ENCODE results near the gene STK39.

Gene STK39

GRCh38 chr2:168183308-168183997 lies 63.9 kb downstream of the STK39 start:
- no peak overlapping the region for H3K4me3 Mint-ChIP-seq
- peak overlapping the region in 1 of 3 experiments; percentile 85 for H3K27ac Mint-ChIP-seq

GRCh38 chr2:168182550-168183249 lies 64.7 kb downstream of the STK39 start:
- H3K4me1 Mint-ChIP-seq = peaks cover 55% of the 10 kb centered on the region
- H3K4me3 Mint-ChIP-seq = no peak overlapping the region
- no peak for TF ChIP-seq CTCF (IDR thresholded peaks at IDR 0.05; ENCODE audit: unreplicated experiment in 3 of 3)
- H3K36me3 Mint-ChIP-seq (ENCODE audit: low read depth) = peaks cover 12% of the 10 kb centered on the region
- H3K27me3 Mint-ChIP-seq (ENCODE audit: low read depth) = no peaks in the 10 kb centered on the region
- H3K9me3 Mint-ChIP-seq = no peaks in the 10 kb centered on the region
- H3K27ac Mint-ChIP-seq = peak overlapping the region in 1 of 3 experiments; percentile 85

More at GRCh38 chr2:168183308-168183997, 63.9 kb downstream of the STK39 start:
- Mint-ChIP-seq H3K4me1 (peaks cover 63% of the 10 kb centered on the region), H3K36me3 (ENCODE audit: low read depth) (peaks cover 12% of the 10 kb centered on the region), H3K27me3 (ENCODE audit: low read depth) (no peaks in the 10 kb centered on the region), H3K9me3 (no peaks in the 10 kb centered on the region)
- no peak for TF ChIP-seq CTCF (IDR thresholded peaks at IDR 0.05; ENCODE audit: unreplicated experiment in 3 of 3)

GRCh38 chr2:168181825-168182224 lies 65.6 kb downstream of the STK39 start:
- no peak for TF ChIP-seq CTCF (IDR thresholded peaks at IDR 0.05; ENCODE audit: unreplicated experiment in 3 of 3)
- Mint-ChIP-seq H3K36me3 (ENCODE audit: low read depth) (peaks cover 12% of the 10 kb centered on the region), H3K4me3 (no peak overlapping the region), H3K4me1 (peaks cover 51% of the 10 kb centered on the region), H3K9me3 (no peaks in the 10 kb centered on the region), H3K27ac (peak overlapping the region in 1 of 3 experiments; percentile 7), H3K27me3 (ENCODE audit: low read depth) (no peaks in the 10 kb centered on the region)

- Mint-ChIP-seq H3K36me3 (ENCODE audit: low read depth) (peaks cover 12% of the 10 kb centered on the region), H3K4me3 (no peak overlapping the region), H3K27ac (no peak overlapping the region), H3K4me1 (peaks cover 48% of the 10 kb centered on the region), H3K27me3 (ENCODE audit: low read depth) (no peaks in the 10 kb centered on the region), H3K9me3 (no peaks in the 10 kb centered on the region)
- TF ChIP-seq CTCF (IDR thresholded peaks at IDR 0.05; ENCODE audit: unreplicated experiment in 3 of 3) = no peak
Measured at GRCh38 chr2:168180914-168181313, 66.5 kb downstream of the STK39 start.

- no peaks in the 10 kb centered on the region for H3K9me3 Mint-ChIP-seq
- no peak for TF ChIP-seq CTCF (IDR thresholded peaks at IDR 0.05; ENCODE audit: unreplicated experiment in 3 of 3)
- H3K36me3 Mint-ChIP-seq (ENCODE audit: low read depth) = peaks cover 12% of the 10 kb centered on the region
- no peak overlapping the region for H3K4me3 Mint-ChIP-seq
- H3K27ac Mint-ChIP-seq = peak overlapping the region in 1 of 3 experiments; percentile 59
- no peaks in the 10 kb centered on the region for H3K27me3 Mint-ChIP-seq (ENCODE audit: low read depth)
- peaks cover 43% of the 10 kb centered on the region for H3K4me1 Mint-ChIP-seq
Measured at GRCh38 chr2:168180483-168180882, 66.9 kb downstream of the STK39 start.

Measured in nephron (organoid).